Stimulated activated CD4-positive, alpha-beta T cell treated with anti-CD3 and anti-CD28 coated beads, Interleukin-1b, Interleukin-23, amount 100 ng/mL, for 48 hours (primary cell): ENCODE measurements around the gene ATP11A.

ENCODE experiments used
- DNase-seq: peaks from one replicate; pipeline ENCODE4 v3.0.0-alpha.2; 2020

ATP11A gene

GRCh38 chr13:112744168-112745021 lies 54.6 kb downstream of the ATP11A start:
- DNase-seq: no peak

GRCh38 chr13:112746044-112746443 lies 56.2 kb downstream of the ATP11A start:
- DNase-seq: no peak

- no peak for DNase-seq
Measured at GRCh38 chr13:112747256-112747655, 57.4 kb downstream of the ATP11A start.

GRCh38 chr13:112748947-112749735 lies 59.3 kb downstream of the ATP11A start:
- no peak for DNase-seq

GRCh38 chr13:112750570-112750969 lies 60.7 kb downstream of the ATP11A start:
- DNase-seq: no peak

GRCh38 chr13:112751617-112752016 lies 61.8 kb downstream of the ATP11A start:
- DNase-seq: no peak

- DNase-seq: no peak
Measured at GRCh38 chr13:112752211-112752610, 62.4 kb downstream of the ATP11A start.

GRCh38 chr13:112752711-112753541 lies 63.1 kb downstream of the ATP11A start:
- DNase-seq: peak; percentile 14

GRCh38 chr13:112753833-112754232 lies 64.0 kb downstream of the ATP11A start:
- DNase-seq: no peak

GRCh38 chr13:112754281-112755025 lies 64.6 kb downstream of the ATP11A start:
- DNase-seq: no peak

GRCh38 chr13:112755331-112755730 lies 65.5 kb downstream of the ATP11A start:
- DNase-seq: no peak

- no peak for DNase-seq
Measured at GRCh38 chr13:112756081-112756480, 66.2 kb downstream of the ATP11A start.

- no peak for DNase-seq
Measured at GRCh38 chr13:112756511-112756966, 66.7 kb downstream of the ATP11A start.

- no peak for DNase-seq
Measured at GRCh38 chr13:112756967-112757758, 67.3 kb downstream of the ATP11A start.

GRCh38 chr13:112757759-112758086 lies 67.9 kb downstream of the ATP11A start:
- no peak for DNase-seq

- DNase-seq: no peak
Measured at GRCh38 chr13:112759053-112759452, 69.2 kb downstream of the ATP11A start.

- no peak for DNase-seq
Measured at GRCh38 chr13:112759827-112760226, 70.0 kb downstream of the ATP11A start.

GRCh38 chr13:112760435-112760834 lies 70.6 kb downstream of the ATP11A start:
- DNase-seq: no peak

- DNase-seq: no peak
Measured at GRCh38 chr13:112760931-112761330, 71.1 kb downstream of the ATP11A start.

- DNase-seq: no peak
Measured at GRCh38 chr13:112761701-112762689, 72.2 kb downstream of the ATP11A start.
